ENCODE data around the gene BEST3.

DNA sequence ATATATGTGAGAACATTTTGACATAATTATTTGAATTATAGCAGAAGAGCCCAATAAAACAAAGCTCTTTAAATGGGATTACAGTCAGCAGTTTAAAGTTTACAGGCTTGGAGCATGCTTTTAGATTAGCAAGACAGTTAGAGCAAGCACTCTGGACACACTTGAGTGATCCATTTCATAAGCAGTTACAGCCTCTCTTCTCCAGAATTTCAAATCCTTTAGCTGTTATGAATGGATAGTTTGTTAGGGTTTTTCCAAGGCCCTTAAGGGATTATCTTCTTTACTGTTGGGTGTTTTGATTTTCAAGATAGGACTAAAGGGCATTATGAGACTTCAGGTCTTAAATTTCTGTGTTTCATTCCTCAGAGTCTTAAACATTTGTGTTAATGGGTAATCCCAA, 36.3 kb downstream of the BEST3 start:
- TF ChIP-seq ZNF384 (IDR thresholded peaks at IDR 0.05) (no peak), FOXM1 (IDR thresholded peaks at IDR 0.05; ENCODE audit: borderline replicate concordance) (no peak), ELF4 (IDR thresholded peaks at IDR 0.05) (no peak)
